ENCODE measurements around the gene NKD2. TPM values are rescaled to one million over a fixed set of nuclear protein-coding genes. Genes with fewer than 3 reads are reported as not detected.
"Not testable (repeated sequence)": the region's sequence is repeated elsewhere in the genome, so short reads cannot be mapped to it uniquely, and the experiment has no call there.

The NKD2 gene
- total and polyA plus RNA-seq, 7 experiments from 2014 or later, result 4.8 TPM; not detected in 6

GRCh38 chr5:1081519-1081918 is 72.9 kb downstream of the NKD2 start:
- intact Hi-C loops (cut with micrococcal nuclease), result no loop called here

GRCh38 chr5:1083026-1083425 is 74.4 kb downstream of the NKD2 start:
- DNase-seq; H3K27ac ChIP-seq (ENCODE audit: low read depth, low read length); CTCF ChIA-PET; H3K4me3 Mint-ChIP-seq; POLR2A ChIA-PET; H3K4me3 ChIP-seq (ENCODE audit: low read length); intact Hi-C loops (cut with micrococcal nuclease); H3K9me3 Mint-ChIP-seq; H3K9me3 ChIP-seq (ENCODE audit: control insufficient read depth in 2 of 3, low read length in 3 of 3); H3K27me3 ChIP-seq (ENCODE audit: control insufficient read depth in 2 of 2, insufficient read depth in 2 of 2, low read length in 2 of 2); H3K27me3 Mint-ChIP-seq; ATAC-seq; H3K4me1 ChIP-seq (ENCODE audit: control insufficient read depth in 2 of 2, insufficient read depth in 2 of 2, low read length in 2 of 2); H3K4me1 Mint-ChIP-seq: not testable (repeated sequence)
- Mint-ChIP-seq H3K36me3 (peaks cover 0 to 26% (median 8%) of the 10 kb centered on the region in 5 donors), H3K27ac (peak overlapping the region in 1 of 9 donors; percentile 46)
- H3K36me3 ChIP-seq (ENCODE audit: control insufficient read depth in 2 of 3, insufficient read depth in 3 of 3, low read length in 3 of 3), result peaks cover 0 to 89% (median 4%) of the 10 kb centered on the region in 3 experiments

More at GRCh38 chr5:1081519-1081918, 72.9 kb downstream of the NKD2 start:
- peaks cover 0 to 26% (median 8%) of the 10 kb centered on the region in 5 donors for H3K36me3 Mint-ChIP-seq
- POLR2A ChIA-PET, result no interaction called here
- H3K4me1 Mint-ChIP-seq, result peaks cover 0 to 5% (median 0%) of the 10 kb centered on the region in 7 donors
- ATAC-seq (no peak), DNase-seq (no peak)
- H3K27ac ChIP-seq (ENCODE audit: low read depth, low read length), result no peak overlapping the region
- H3K4me3 ChIP-seq (ENCODE audit: low read length), result no peak overlapping the region
- H3K9me3 ChIP-seq (ENCODE audit: control insufficient read depth in 2 of 3, low read length in 3 of 3), result no peaks in the 10 kb centered on the region
- peaks cover 0 to 89% (median 4%) of the 10 kb centered on the region in 3 experiments for H3K36me3 ChIP-seq (ENCODE audit: control insufficient read depth in 2 of 3, insufficient read depth in 3 of 3, low read length in 3 of 3)
- no peaks in the 10 kb centered on the region for H3K9me3 Mint-ChIP-seq
- H3K27me3 ChIP-seq (ENCODE audit: control insufficient read depth in 2 of 2, insufficient read depth in 2 of 2, low read length in 2 of 2), result no peaks in the 10 kb centered on the region
- H3K27ac Mint-ChIP-seq, result peak overlapping the region in 1 of 9 donors; percentile 67
- no peak overlapping the region for H3K4me3 Mint-ChIP-seq
- H3K4me1 ChIP-seq (ENCODE audit: control insufficient read depth in 2 of 2, insufficient read depth in 2 of 2, low read length in 2 of 2), result no peaks in the 10 kb centered on the region
- CTCF ChIA-PET, result no interaction called here
- no peaks in the 10 kb centered on the region for H3K27me3 Mint-ChIP-seq

GRCh38 chr5:1083823-1084605 is 75.4 kb downstream of the NKD2 start:
- DNase-seq (no peak), ATAC-seq (no peak)
- Histone ChIP-seq H3K27ac (ENCODE audit: low read depth, low read length) (no peak overlapping the region), H3K4me3 (ENCODE audit: low read length) (no peak overlapping the region), H3K4me1 (ENCODE audit: control insufficient read depth in 2 of 2, insufficient read depth in 2 of 2, low read length in 2 of 2) (no peaks in the 10 kb centered on the region), H3K9me3 (ENCODE audit: control insufficient read depth in 2 of 3, low read length in 3 of 3) (no peaks in the 10 kb centered on the region), H3K36me3 (ENCODE audit: control insufficient read depth in 2 of 3, insufficient read depth in 3 of 3, low read length in 3 of 3) (peaks cover 0 to 90% (median 3%) of the 10 kb centered on the region in 3 experiments), H3K27me3 (ENCODE audit: control insufficient read depth in 2 of 2, insufficient read depth in 2 of 2, low read length in 2 of 2) (no peaks in the 10 kb centered on the region)
- H3K4me3 Mint-ChIP-seq, result no peak overlapping the region
- intact Hi-C loops (cut with micrococcal nuclease), result no loop called here
- peaks cover 0 to 24% (median 8%) of the 10 kb centered on the region in 5 donors for H3K36me3 Mint-ChIP-seq
- H3K9me3 Mint-ChIP-seq, result no peaks in the 10 kb centered on the region
- H3K4me1 Mint-ChIP-seq, result peaks cover 0 to 5% (median 0%) of the 10 kb centered on the region in 7 donors
- CTCF ChIA-PET, result no interaction called here
- H3K27me3 Mint-ChIP-seq, result no peaks in the 10 kb centered on the region
- H3K27ac Mint-ChIP-seq, result no peak overlapping the region
- POLR2A ChIA-PET, result no interaction called here

GRCh38 chr5:1085391-1085790 is 76.8 kb downstream of the NKD2 start:
- DNase-seq (no peak), ATAC-seq (no peak)
- Mint-ChIP-seq H3K9me3 (no peaks in the 10 kb centered on the region), H3K27ac (no peak overlapping the region), H3K36me3 (peaks cover 0 to 24% (median 8%) of the 10 kb centered on the region in 5 donors), H3K27me3 (no peaks in the 10 kb centered on the region), H3K4me1 (peaks cover 0 to 8% (median 0%) of the 10 kb centered on the region in 7 donors), H3K4me3 (no peak overlapping the region)
- no peak overlapping the region for H3K4me3 ChIP-seq (ENCODE audit: low read length)
- H3K27ac ChIP-seq (ENCODE audit: low read depth, low read length), result no peak overlapping the region
- ChIA-PET CTCF (no interaction called here), POLR2A (no interaction called here)
- no peaks in the 10 kb centered on the region for H3K4me1 ChIP-seq (ENCODE audit: control insufficient read depth in 2 of 2, insufficient read depth in 2 of 2, low read length in 2 of 2)
- peaks cover 0 to 89% (median 0%) of the 10 kb centered on the region in 3 experiments for H3K36me3 ChIP-seq (ENCODE audit: control insufficient read depth in 2 of 3, insufficient read depth in 3 of 3, low read length in 3 of 3)
- intact Hi-C loops (cut with micrococcal nuclease), result no loop called here
- no peaks in the 10 kb centered on the region for H3K27me3 ChIP-seq (ENCODE audit: control insufficient read depth in 2 of 2, insufficient read depth in 2 of 2, low read length in 2 of 2)
- H3K9me3 ChIP-seq (ENCODE audit: control insufficient read depth in 2 of 3, low read length in 3 of 3), result no peaks in the 10 kb centered on the region

GRCh38 chr5:1086137-1086536 is 77.5 kb downstream of the NKD2 start:
- Mint-ChIP-seq H3K27me3 (no peaks in the 10 kb centered on the region), H3K27ac (no peak overlapping the region), H3K4me3 (no peak overlapping the region), H3K36me3 (peaks cover 0 to 19% (median 3%) of the 10 kb centered on the region in 5 donors), H3K9me3 (no peaks in the 10 kb centered on the region), H3K4me1 (peaks cover 0 to 4% (median 0%) of the 10 kb centered on the region in 7 donors)
- Histone ChIP-seq H3K9me3 (ENCODE audit: control insufficient read depth in 2 of 3, low read length in 3 of 3) (no peaks in the 10 kb centered on the region), H3K4me1 (ENCODE audit: control insufficient read depth in 2 of 2, insufficient read depth in 2 of 2, low read length in 2 of 2) (no peaks in the 10 kb centered on the region), H3K27ac (ENCODE audit: low read depth, low read length) (no peak overlapping the region), H3K4me3 (ENCODE audit: low read length) (no peak overlapping the region), H3K27me3 (ENCODE audit: control insufficient read depth in 2 of 2, insufficient read depth in 2 of 2, low read length in 2 of 2) (no peaks in the 10 kb centered on the region), H3K36me3 (ENCODE audit: control insufficient read depth in 2 of 3, insufficient read depth in 3 of 3, low read length in 3 of 3) (peaks cover 0 to 89% (median 0%) of the 10 kb centered on the region in 3 experiments)
- no peak for ATAC-seq
- DNase-seq, result no peak
- intact Hi-C loops (cut with micrococcal nuclease), result no loop called here
- CTCF ChIA-PET, result no interaction called here
- POLR2A ChIA-PET, result no interaction called here

GRCh38 chr5:1086871-1087270 is 78.3 kb downstream of the NKD2 start:
- Histone ChIP-seq H3K4me3 (ENCODE audit: low read length) (no peak overlapping the region), H3K27me3 (ENCODE audit: control insufficient read depth in 2 of 2, insufficient read depth in 2 of 2, low read length in 2 of 2) (no peaks in the 10 kb centered on the region), H3K27ac (ENCODE audit: low read depth, low read length) (no peak overlapping the region), H3K9me3 (ENCODE audit: control insufficient read depth in 2 of 3, low read length in 3 of 3) (no peaks in the 10 kb centered on the region), H3K36me3 (ENCODE audit: control insufficient read depth in 2 of 3, insufficient read depth in 3 of 3, low read length in 3 of 3) (peaks cover 0 to 89% (median 0%) of the 10 kb centered on the region in 3 experiments), H3K4me1 (ENCODE audit: control insufficient read depth in 2 of 2, insufficient read depth in 2 of 2, low read length in 2 of 2) (no peaks in the 10 kb centered on the region)
- no peaks in the 10 kb centered on the region for H3K9me3 Mint-ChIP-seq
- ChIA-PET POLR2A (no interaction called here), CTCF (no interaction called here)
- H3K27ac Mint-ChIP-seq, result no peak overlapping the region
- H3K36me3 Mint-ChIP-seq, result peaks cover 0 to 16% (median 0%) of the 10 kb centered on the region in 5 donors
- H3K4me3 Mint-ChIP-seq, result no peak overlapping the region
- ATAC-seq (no peak), DNase-seq (no peak)
- H3K4me1 Mint-ChIP-seq, result peaks cover 0 to 2% (median 0%) of the 10 kb centered on the region in 7 donors
- H3K27me3 Mint-ChIP-seq, result no peaks in the 10 kb centered on the region
- intact Hi-C loops (cut with micrococcal nuclease), result no loop called here

- no peak overlapping the region for H3K4me3 ChIP-seq (ENCODE audit: low read length)
- POLR2A ChIA-PET, result no interaction called here
- no peaks in the 10 kb centered on the region for H3K27me3 Mint-ChIP-seq
- no peaks in the 10 kb centered on the region for H3K4me1 ChIP-seq (ENCODE audit: control insufficient read depth in 2 of 2, insufficient read depth in 2 of 2, low read length in 2 of 2)
- H3K9me3 Mint-ChIP-seq, result no peaks in the 10 kb centered on the region
- peaks cover 0 to 94% (median 0%) of the 10 kb centered on the region in 3 experiments for H3K36me3 ChIP-seq (ENCODE audit: control insufficient read depth in 2 of 3, insufficient read depth in 3 of 3, low read length in 3 of 3)
- no peaks in the 10 kb centered on the region for H3K27me3 ChIP-seq (ENCODE audit: control insufficient read depth in 2 of 2, insufficient read depth in 2 of 2, low read length in 2 of 2)
- intact Hi-C loops (cut with micrococcal nuclease), result no loop called here
- H3K4me3 Mint-ChIP-seq, result no peak overlapping the region
- H3K4me1 Mint-ChIP-seq, result peaks cover 0 to 2% (median 0%) of the 10 kb centered on the region in 7 donors
- H3K27ac Mint-ChIP-seq, result no peak overlapping the region
- ATAC-seq (no peak), DNase-seq (no peak)
- H3K27ac ChIP-seq (ENCODE audit: low read depth, low read length), result no peak overlapping the region
- H3K9me3 ChIP-seq (ENCODE audit: control insufficient read depth in 2 of 3, low read length in 3 of 3), result no peaks in the 10 kb centered on the region
- CTCF ChIA-PET, result no interaction called here
- H3K36me3 Mint-ChIP-seq, result peaks cover 0 to 16% (median 0%) of the 10 kb centered on the region in 5 donors
Observed at GRCh38 chr5:1087428-1087827, 78.8 kb downstream of the NKD2 start.

Measured in naive thymus-derived CD4-positive, alpha-beta T cell (primary cell).